HG02759 (cell line): ENCODE results near the gene BAIAP2L1.

Source experiments
- ATAC-seq: cut with Tn5 transposase; IDR thresholded peaks from one replicate; pipeline ENCODE4 v1.9.1; 2021; ENCODE audit warnings: mild to moderate bottlenecking, moderate library complexity; ENCODE audit not compliant: unreplicated experiment

Gene BAIAP2L1

GRCh38 chr7:98281757-98282606, 118.9 kb downstream of the BAIAP2L1 start:
- ATAC-seq, result peak; percentile 47

DNA sequence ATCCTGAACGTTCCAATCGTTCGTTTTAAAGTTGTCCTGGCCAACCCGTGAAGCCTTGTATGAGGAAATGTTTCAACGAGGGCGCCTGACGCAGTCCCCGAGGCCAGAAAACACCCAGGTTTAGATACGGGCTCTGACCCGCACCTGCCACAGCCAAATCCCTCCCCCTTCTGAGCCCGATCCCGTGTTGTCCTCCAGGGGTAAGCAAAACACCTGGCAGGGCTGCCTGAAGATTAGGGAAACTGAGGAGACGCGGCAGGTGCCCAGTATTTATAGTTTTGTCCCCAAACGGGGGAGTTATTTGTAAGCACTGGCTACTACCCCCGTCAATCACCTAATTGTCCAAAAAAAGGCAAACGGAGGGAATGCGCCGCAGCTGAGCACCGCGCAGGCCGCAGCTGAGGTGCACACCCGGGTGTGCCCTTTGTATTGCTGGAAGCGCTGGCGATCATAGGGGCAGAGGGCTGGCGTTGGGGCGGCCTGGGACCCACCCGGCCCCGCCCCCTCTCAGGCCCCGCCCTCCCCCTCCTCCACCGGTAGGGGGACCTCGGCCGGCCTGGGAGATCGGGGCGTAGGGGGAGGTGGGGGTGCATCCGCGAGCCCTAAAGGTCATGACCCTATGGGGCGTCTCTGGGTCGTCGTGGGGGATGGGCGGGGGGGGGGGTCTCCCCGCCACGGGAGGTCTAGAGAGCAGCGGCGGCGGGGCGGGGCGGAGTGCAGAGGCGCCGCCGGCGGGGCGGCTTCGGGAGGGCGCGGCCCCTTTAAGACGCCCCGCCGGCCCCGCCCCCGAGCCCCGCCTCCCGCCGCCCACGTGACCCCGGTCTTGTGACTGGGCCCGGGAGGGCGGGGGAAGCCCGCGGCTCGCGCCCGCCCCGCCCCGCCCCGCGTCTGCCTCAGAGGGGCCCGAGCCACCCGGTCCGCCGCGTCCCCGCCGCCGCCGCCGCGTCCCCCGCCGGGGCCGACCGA, 119.8 kb downstream of the BAIAP2L1 start, which contains the start of gene BRI3:
Gene BRI3, plus strand, starts transcription at position 896 of the 966 bp plus-strand sequence. CDS start 110 bp downstream, outside the sequence.
- peak; percentile 81 for ATAC-seq

GRCh38 chr7:98280296-98280695, 120.6 kb downstream of the BAIAP2L1 start:
- no peak for ATAC-seq

GRCh38 chr7:98278936-98279335, 122.0 kb downstream of the BAIAP2L1 start:
- no peak for ATAC-seq

DNA sequence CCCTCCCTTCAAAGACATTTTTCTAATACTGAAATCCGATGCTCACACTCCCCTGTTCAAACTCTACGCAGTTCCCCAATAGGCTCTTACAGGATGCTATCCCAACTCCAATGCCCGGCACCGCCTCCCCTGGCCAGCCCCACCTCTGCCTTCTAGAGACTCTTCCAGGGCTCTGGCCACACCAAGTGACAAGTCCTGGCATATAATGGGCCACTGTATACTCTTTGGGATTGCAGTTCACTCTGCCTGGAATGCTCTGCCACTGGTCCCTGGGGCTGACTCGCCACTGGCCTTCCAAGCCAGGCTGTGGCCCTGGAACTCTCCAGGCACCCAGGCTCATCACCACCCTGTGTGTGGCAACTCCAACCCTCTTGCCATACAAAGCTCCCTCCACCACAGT, 122.5 kb downstream of the BAIAP2L1 start:
- no peak for ATAC-seq

DNA sequence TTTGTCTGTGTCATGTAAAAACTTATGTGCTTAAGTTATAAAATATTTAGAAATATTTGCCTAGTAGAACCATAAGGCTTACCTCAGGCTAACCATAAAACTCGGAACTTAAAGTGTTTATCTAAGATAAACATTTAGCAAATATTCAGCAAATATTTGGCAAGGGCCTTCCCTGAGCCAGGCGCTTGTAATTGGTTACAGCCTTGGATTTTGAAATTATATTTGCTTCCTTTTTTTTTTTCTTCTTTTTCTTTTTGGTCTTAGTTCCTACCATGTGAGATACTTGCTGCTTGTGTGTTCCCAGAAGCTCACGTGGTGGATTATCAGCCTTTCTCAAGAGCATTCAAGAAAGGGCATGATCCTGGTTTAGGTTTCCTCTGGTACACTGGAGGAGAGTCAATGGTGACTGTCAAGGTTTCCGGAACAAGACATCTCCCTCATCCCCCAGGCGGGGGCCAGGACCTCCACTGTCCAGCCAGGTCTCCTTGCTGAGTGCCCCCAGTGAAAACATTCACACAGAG, 124.6 kb downstream of the BAIAP2L1 start:
- ATAC-seq, result no peak

GRCh38 chr7:98267303-98267702, 133.6 kb downstream of the BAIAP2L1 start:
- no peak for ATAC-seq

- no peak for ATAC-seq
Observed at GRCh38 chr7:98266840-98267239, 134.1 kb downstream of the BAIAP2L1 start.

- no peak for ATAC-seq
Observed at GRCh38 chr7:98265841-98266271, 135.0 kb downstream of the BAIAP2L1 start.

DNA sequence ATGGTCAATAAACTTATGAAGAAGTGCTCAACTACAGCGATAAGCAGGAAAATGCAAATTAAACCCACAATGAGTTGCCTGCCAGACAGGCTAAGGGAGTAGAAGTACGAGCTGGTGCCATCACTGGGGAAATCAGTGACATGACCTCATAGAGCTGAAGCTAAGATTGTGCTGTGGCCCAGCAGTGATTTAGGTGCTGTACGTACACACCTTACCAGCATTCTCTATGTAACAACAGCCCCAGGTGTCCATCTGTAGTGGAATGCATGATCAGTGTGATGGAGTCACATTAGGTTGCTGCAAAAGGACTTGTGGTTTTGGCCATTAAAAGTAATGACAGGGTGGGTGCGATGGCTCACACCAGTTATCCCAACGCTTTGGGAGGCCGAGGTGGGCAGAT, 143.2 kb downstream of the BAIAP2L1 start:
- ATAC-seq, result no peak

GRCh38 chr7:98256431-98256830, 144.5 kb downstream of the BAIAP2L1 start:
- no peak for ATAC-seq

- no peak for ATAC-seq
Observed at GRCh38 chr7:98254951-98255610, 145.8 kb downstream of the BAIAP2L1 start.

- ATAC-seq, result no peak
Observed at GRCh38 chr7:98254516-98254915, 146.4 kb downstream of the BAIAP2L1 start.

DNA sequence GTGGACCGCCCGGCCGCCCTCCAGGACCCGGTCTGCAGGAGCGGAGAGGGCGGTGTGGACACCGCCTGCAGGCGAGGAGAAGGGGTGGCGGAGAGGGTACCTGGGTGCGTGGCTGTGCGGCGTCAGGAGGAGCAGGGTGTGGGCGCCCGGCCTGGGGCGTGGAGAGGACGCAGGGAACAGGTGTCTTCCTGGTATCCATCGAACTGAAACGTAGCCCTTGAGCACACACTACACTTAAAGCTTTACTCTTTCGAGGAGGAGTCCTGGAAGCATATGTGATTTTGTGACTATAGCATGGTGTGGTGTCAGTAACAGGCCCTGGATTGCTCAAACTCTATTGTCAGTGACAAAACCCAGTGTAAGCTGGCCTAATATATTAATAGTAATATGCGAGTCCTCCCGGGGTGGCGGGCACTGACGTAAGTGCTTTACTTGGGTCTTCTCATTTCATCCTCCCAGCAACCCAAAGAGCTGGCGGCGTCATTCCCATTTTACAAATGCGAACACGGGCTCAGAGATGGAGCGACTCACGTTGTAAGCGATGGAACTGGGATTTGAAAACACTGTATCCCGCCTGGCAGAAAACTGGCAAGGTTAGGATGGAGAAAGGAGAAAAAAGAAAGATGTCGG, 148.3 kb downstream of the BAIAP2L1 start:
- ATAC-seq, result peak; percentile 35

DNA sequence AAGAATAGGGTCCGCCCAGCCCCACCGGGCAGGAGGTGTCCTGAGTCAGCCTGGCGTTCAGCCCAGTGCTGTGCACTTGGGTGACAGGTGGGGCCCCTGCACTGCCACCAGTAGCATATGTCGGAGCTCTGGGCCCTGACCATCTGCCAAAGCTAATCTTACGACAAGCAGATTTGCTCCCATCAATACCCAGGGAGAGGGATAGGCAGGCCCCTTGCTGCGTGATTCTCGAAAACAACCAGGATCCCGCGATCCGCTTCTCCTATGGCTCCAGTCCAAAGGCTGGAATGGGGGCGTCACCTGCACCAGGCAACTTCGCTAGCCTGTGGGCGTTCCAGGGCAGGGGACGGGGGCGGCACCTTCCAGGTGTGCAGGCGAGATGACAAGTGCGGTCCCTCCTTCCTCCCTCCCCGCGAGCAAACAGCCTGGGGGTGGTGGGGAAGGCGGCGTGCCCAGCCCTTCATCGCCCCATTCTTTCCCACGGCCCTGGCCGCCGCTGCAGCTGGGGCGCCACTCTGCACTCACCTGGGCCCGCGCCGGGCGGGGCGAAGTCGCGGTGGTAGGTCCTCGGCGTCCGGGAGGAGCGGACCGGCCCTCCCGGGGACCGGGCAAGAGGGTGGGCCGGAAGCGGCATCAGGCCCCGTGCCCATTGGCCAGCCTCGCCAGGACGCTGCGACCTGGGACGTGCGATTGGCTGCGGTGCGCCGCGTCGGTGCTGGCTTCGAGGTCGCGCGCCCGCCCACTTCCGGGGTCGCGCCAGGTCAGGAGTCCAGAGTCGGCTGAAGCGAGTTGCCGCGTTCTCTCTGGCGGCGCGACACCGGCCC, 149.1 kb downstream of the BAIAP2L1 start, which contains the start of gene TECPR1:
Gene TECPR1, minus strand, starts transcription at position 632 of the 824 bp plus-strand sequence. CDS start 6,086 bp downstream, outside the sequence.
- ATAC-seq, result peak; percentile 98

DNA sequence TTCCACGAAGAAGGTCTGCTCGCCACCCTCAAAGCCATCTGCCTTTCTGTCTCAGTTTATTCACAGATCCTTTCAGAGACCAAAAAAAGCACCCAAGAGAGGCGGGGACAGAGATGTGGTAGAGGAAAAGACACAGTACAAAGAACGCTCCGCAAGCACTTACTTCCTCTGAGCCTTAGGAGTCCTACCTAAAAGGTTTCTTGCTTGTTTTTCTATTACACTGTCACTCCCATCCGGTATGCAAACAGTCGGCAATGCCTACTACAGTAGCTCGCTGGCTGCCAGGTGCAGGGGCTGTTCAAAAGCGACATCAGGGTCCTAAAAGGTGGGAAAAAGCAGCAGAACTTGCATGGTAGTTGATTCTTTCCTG, 149.7 kb downstream of the BAIAP2L1 start:
- peak; percentile 6 for ATAC-seq

- no peak for ATAC-seq
Observed at GRCh38 chr7:98250789-98251188, 150.1 kb downstream of the BAIAP2L1 start.

GRCh38 chr7:98249106-98249505, 151.8 kb downstream of the BAIAP2L1 start:
- ATAC-seq, result no peak

- ATAC-seq, result no peak
Observed at GRCh38 chr7:98248156-98248555, 152.7 kb downstream of the BAIAP2L1 start.
